SK-N-SH (cell line): ENCODE results near the gene EPB41L5.

Source experiments
- CTCF ChIP-seq: fragments of 200-600 bp; sonication (generic); IDR thresholded peaks from 2 replicates; pipeline ENCODE4 v1.6.1; 2017; ENCODE audit warnings: antibody characterized with exemption, mild to moderate bottlenecking, moderate library complexity
- ELF1 ChIP-seq: IDR thresholded peaks from 2 replicates; pipeline ENCODE4 v1.4.0; 2012
- EZH2phosphoT487 ChIP-seq: fragments of 200-600 bp; sonication (generic); IDR thresholded peaks from 2 replicates; pipeline ENCODE4 v1.6.1; 2017; ENCODE audit warnings: low read depth, mixed run types, mild to moderate bottlenecking, antibody characterized with exemption, moderate library complexity, borderline replicate concordance
- FOXJ3 ChIP-seq: sonication (generic); formaldehyde crosslinking; IDR thresholded peaks from 2 replicates; pipeline ENCODE4 v1.5.1; 2020; ENCODE audit warnings: mild to moderate bottlenecking, missing genetic modification reagents
- FOXM1 ChIP-seq: IDR thresholded peaks from 2 replicates; pipeline ENCODE4 v1.4.0; 2012; ENCODE audit warnings: low read depth, mild to moderate bottlenecking
- MAX ChIP-seq: IDR thresholded peaks from 2 replicates; pipeline ENCODE4 v1.4.0; 2012; ENCODE audit warnings: low read depth
- POLR2AphosphoS5 ChIP-seq: IDR thresholded peaks from 2 replicates; pipeline ENCODE4 v1.6.1; 2012; ENCODE audit warnings: low read depth, low read length
- REST ChIP-seq: IDR thresholded peaks from 2 replicates; pipeline ENCODE4 v1.6.1; 2012; ENCODE audit warnings: mild to moderate bottlenecking, low read depth, low read length, moderate library complexity
- SIN3A ChIP-seq: IDR thresholded peaks from 2 replicates; pipeline ENCODE4 v1.6.1; 2012; ENCODE audit warnings: low read depth, mild to moderate bottlenecking, low read length, moderate library complexity, borderline replicate concordance

- TF ChIP-seq FOXJ3 (CRISPR knock-in tag) (no peak), ELF1 (no peak), CTCF (no peak), MAX (no peak), EZH2phosphoT487 (no peak), FOXM1 (no peak), REST (no peak), POLR2AphosphoS5 (no peak), SIN3A (no peak)
These were observed 135.8 kb downstream of the EPB41L5 start for GRCh38 chr2:120148669-120149068.
